SIG-M5 treated with dmso at 0.1 percent for 504 hours (cell line): ENCODE measurements around the gene LRRC1.

Experiments used
- DNase-seq: peaks from one replicate; lab custom pipeline; 2025; ENCODE audit not compliant: unreplicated experiment; lab: John Stamatoyannopoulos, UW

The LRRC1 gene

GRCh38 chr6:53920881-53921280 lies 126.1 kb downstream of the LRRC1 start:
- no peak for DNase-seq

DNA sequence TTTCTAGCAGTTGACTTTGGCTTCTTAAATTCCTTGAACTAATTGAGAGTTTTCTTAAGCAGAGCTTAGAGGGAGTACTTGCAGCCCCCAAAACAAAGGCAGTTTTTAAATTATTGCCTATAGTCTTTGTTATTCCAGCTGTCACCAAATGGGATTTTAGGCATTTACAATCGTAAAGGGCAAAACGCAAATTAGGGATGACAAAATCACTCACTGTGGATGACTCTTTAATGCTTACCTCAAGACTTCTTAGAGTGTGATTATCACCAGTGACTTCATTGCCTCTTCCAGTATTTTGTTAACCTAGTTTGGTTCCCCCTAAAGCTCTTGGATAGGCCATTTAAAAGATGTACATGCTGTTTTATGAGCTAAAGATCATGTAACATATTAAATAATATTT lies 126.8 kb downstream of the LRRC1 start:
- DNase-seq: no peak

GRCh38 chr6:53922539-53922981 lies 127.8 kb downstream of the LRRC1 start:
- DNase-seq: no peak

GRCh38 chr6:53924277-53924676 lies 129.5 kb downstream of the LRRC1 start:
- DNase-seq: no peak

GRCh38 chr6:53924821-53925422 lies 130.1 kb downstream of the LRRC1 start:
- DNase-seq: no peak

DNA sequence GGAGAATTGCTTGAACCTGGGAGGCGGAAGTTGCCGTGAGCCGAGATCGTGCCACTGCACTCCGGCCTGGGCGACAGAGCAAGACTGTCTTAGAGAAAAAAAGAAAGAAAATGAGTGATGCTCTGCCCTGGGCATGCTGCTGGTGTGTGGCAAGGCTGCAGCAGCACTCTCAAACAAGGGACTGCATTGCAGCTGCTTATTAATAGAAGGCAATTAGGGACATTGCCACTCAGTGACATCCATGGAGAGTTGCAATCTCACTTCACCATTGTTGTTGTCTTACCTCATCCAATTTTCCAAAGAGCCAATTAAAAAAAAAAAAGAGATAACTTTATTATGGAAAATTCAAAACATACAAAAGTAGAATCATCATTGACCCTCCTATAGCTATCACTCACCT lies 131.1 kb downstream of the LRRC1 start:
- no peak for DNase-seq

DNA sequence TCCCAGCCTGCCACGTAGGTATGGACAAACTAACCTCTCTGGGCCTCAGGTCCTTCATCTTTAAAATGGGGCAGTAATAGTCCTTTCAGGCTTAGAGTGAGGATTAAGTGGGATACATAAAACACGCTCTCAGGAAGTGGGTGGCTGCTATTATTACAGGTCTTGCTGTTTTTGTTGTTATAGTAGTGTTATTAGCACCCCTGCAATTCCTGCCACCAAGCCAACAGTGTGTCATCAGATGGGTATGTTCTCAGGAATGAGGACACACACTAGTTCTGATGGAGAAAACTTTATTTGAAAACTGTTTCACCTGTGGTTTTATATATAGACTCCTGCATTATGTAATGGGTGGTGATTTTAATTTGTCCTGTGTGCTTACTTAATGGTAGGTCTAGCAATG lies 131.7 kb downstream of the LRRC1 start:
- no peak for DNase-seq

- DNase-seq: no peak
Observed at GRCh38 chr6:53928641-53929040, 133.8 kb downstream of the LRRC1 start.

DNA sequence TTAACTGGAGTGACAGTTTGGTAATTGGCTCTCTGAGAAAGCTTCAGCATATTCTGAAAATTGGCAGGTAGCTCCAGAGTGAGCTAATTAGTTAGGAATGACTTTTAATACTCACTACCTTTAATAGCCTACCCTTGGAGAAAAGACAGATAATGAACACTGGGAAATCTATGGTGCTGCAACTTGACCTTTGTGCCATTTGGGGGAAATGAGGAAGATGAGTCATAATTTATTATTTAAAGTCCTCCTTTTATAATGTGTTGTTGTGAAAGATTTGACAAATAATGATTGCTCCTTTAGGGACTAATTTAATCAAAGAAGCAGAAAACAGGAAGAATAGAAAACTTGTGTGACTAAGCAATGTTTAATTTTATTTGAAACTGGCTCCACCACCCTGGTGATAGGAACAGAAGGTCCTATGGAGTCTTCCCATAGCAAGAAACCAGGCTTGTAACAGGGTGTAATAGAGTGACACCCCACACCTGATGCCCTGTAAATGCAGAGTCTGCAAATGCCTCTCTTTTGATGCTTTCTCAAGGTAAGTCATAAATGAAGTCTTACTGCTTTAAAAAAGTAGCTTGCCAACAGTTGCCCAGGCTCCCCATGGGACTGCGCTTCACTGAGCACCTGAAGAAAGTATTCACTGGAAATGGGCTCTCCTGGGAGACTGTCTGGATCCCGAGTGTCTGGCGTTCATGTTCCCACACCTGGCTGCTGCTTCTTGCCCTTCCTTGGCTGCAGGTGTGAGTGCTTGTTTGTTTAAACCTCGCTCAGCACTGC lies 134.4 kb downstream of the LRRC1 start:
- no peak for DNase-seq

DNA sequence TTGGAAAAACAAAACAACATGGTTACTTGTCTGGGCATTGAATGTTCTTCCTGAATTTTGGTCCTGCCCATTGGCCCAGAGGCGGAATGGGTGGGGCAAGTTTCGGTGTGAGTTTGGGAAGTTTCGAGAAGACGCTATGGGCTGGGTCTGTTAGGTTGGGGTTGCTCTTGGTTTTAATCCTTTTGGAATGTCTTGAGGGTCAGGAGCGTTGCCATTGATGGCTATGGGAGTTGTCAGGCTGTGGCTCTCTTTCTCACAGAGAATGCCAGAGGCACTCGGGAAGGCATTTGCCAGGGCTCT lies 135.0 kb downstream of the LRRC1 start:
- no peak for DNase-seq

DNA sequence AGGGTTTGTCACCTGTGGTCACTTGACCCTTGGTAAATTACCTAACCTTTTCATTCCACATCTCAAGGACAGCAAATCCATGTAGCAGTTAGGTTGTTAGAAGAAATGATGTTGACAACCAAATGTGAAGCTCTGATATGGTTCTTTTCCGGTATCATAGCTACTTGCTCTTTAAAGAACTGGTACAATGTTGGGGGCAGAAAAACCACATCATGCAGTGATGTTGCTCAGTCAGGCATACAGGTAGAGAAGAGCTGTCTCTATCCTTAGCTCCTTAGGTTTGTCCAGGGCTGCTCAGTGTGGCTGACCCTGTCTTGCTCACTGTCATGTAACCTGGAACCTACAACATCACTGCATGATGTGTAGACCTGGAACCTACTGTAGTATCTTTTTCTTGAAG lies 135.5 kb downstream of the LRRC1 start:
- DNase-seq: no peak

- DNase-seq: no peak
Observed at GRCh38 chr6:53931086-53931485, 136.3 kb downstream of the LRRC1 start.

GRCh38 chr6:53932516-53932915 lies 137.7 kb downstream of the LRRC1 start:
- no peak for DNase-seq

- no peak for DNase-seq
Observed at GRCh38 chr6:53934023-53934422, 139.2 kb downstream of the LRRC1 start.

DNA sequence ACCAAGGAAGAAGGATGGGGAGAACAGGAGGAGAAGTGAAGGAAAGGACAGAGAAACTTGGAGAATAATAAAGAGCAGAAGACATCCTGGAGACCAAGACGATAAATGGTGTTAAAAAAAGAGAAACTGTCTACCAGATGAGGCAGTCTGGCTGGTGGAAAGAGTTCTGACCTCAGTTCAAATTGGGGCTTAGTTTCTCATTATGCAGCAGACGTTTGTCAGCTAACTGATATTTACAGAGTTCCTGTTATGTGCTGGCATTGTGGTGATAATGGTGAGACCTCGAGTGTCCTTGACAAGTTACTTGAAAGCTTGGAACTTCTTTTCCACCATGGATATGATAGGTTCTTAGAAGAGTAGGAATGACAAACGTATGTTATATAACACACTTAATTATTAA lies 142.7 kb downstream of the LRRC1 start:
- no peak for DNase-seq

DNA sequence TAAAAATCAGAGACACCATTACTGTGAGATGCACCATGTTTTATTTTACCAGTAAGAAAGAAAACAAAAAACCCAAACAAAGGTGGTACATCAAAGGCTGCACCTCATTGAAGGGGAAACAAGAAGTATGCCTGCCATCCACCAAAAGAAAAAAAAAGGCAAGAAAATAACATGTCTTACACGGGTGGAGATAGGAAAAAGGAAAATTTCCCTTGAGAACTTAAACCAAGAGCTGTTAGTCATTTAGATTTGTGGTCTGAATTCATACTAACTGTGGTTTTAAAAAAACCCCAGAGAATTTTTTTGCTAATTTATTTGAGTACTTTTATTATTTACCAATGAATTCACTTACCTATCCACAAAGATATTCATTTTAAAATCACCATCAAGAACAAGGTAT lies 144.0 kb downstream of the LRRC1 start:
- DNase-seq: no peak

DNA sequence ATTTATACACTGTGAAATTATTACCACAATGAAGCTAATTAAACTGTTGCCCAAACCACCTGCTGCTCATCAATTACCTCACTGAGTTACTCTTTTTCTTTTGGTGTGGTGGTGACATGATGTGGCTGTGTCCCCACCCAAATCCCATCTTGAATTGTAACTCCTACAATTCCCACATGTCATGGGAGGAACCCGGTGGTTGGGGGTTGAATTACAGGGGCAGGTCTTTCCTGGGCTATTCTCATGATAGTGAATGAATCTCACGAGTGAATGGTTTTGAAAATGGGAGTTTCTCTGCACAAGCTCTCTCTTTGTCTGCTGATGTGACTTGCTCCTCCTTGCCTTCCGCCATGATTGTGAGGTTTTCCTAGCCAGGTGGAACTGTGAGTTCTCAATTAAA lies 145.0 kb downstream of the LRRC1 start:
- no peak for DNase-seq

DNA sequence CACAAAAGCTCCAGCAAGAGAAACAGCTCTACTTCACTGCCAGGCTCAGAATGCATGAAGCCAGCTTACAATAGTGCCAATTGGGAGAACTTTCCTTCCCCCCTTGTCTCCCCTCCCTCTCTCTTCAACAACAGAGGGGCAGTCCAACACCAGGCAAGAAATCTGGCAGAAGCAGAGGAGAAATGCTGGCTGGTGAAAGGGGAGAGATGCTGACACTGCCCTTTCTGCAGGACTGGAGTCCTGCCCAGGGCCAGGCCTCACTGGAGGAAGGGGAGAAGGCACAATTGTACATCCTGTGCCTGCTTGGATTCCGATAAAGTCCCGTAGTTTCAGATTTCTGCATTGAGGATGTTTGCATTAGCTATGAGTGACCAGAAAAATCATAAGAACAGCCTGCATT lies 148.6 kb downstream of the LRRC1 start:
- DNase-seq: no peak

- no peak for DNase-seq
Observed at GRCh38 chr6:53944091-53944490, 149.3 kb downstream of the LRRC1 start.

DNA sequence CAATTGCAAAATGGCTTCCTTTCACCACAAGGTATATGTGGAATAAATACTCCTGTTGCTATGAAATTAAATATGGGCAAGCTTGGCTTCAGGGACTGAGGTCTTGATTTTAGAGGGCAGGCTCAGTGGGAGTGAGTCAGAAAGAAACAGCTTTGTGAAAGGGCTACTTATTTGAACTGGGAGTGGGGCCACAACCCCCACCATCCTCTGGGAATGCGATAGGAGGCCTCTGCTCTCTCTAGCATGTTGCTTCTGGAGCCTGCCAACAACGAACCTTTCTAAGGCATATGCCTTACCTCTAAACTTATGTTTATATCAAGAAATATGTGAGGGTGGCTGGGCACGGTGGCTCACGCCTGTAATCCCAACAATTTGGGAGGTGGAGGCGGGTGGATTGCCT lies 149.7 kb downstream of the LRRC1 start:
- no peak for DNase-seq

DNA sequence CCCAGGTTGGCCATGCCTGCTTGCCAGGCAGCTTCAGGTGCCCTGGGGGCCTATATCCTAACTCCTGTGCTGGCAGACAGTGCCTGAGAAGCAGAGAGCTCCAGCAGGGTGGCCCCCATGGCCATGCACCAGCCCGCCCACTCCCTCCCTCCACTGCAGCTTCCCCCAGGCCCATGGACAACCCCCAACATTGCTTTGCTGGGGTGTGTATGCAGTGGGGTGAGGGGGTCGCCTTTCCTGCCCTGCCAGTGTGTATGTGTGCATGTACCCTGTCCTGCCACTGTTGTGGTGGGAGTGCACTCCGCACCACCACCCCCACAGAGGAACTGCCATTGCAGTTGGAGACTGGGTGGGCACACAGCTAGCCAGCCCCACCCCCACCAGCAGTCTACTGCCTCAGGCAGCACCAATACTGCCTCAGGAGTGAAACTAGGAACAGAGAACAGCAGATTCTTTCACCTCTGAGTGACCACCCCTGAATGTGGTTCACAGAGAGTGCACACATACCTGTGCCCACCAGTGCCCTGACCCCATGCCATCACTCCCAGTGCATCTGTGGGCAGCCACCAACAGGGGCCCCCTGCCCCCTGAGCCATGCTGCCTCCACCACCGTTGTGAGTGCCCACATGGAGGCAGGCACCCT lies 151.1 kb downstream of the LRRC1 start:
- no peak for DNase-seq

GRCh38 chr6:53947780-53948179 lies 153.0 kb downstream of the LRRC1 start:
- DNase-seq: no peak

DNA sequence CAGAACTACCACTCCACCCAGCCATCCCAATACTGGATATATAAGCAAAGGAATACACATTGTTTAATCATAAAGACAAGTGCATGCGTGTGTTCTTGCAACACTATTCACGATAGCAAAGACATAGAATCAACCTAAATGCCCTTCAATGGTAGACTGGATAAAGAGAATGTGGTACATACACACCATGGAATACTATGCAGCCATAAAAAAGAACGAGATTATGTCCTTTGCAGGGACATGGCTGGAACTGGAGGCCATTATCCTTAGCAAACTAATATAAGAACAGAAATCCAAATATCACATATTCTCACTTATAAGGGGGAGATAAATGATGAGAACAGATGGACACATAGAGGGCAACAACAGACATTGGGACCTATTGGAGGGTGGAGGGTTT lies 156.6 kb downstream of the LRRC1 start:
- no peak for DNase-seq
